ENCODE data around the gene SORCS2. TPM values are rescaled to one million over a fixed set of nuclear protein-coding genes. Genes with fewer than 3 reads are reported as not detected.

The SORCS2 gene
- total RNA-seq, 1 experiment from 2014 or later: 0.05 TPM

DNA sequence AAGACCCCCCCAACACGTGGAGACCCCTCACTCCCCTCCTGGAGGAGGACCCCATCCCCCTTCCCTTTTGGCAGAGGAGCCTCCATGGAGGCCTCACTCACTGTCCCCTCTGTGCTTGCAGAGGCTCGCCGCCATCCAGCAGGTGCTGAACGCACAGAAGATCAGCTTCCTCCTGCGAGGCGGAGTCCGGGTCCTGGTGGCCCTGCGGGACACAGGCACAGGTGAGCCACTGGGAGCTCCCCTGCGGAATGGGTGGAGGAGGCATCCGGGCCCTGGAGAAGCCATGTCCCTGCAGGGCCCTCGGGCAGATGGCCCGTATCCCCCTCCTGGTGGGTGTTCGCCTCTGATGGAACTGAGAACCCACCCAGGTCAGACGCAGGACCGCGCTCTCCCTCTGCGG, 540.9 kb downstream of the SORCS2 start:
- H3K4me3 ChIP-seq: no peak overlapping the region
- H3K9me3 ChIP-seq (replicated peaks): no peaks in the 10 kb centered on the region; the same call in 1 of the 2 replicates
- no peaks in the 10 kb centered on the region for H3K4me1 ChIP-seq (replicated peaks)
- H3K27ac ChIP-seq: no peak overlapping the region
- H3K36me3 ChIP-seq: no peaks in the 10 kb centered on the region
- H3K27me3 ChIP-seq (replicated peaks): 0 out of 2 replicates have a peak, but pooled peaks cover 7% of the 10 kb centered on the region
- DNase-seq (ENCODE audit: low read depth in 1 of 2, low spot score in 2 of 2): no peak

GRCh38 chr4:7733801-7734650, 541.7 kb downstream of the SORCS2 start:
- Histone ChIP-seq H3K4me1 (replicated peaks) (no peaks in the 10 kb centered on the region), H3K27me3 (replicated peaks) (0 out of 2 replicates have a peak, but pooled peaks cover 7% of the 10 kb centered on the region)
- no peak for DNase-seq (ENCODE audit: low read depth in 1 of 2, low spot score in 2 of 2)

GRCh38 chr4:7734651-7735260, 542.4 kb downstream of the SORCS2 start:
- Histone ChIP-seq H3K4me3 (no peak overlapping the region), H3K36me3 (no peaks in the 10 kb centered on the region), H3K9me3 (replicated peaks) (no peaks in the 10 kb centered on the region; the same call in 1 of the 2 replicates), H3K27me3 (replicated peaks) (0 out of 2 replicates have a peak, but pooled peaks cover 7% of the 10 kb centered on the region), H3K4me1 (replicated peaks) (no peaks in the 10 kb centered on the region), H3K27ac (no peak overlapping the region)
- DNase-seq (ENCODE audit: low read depth in 1 of 2, low spot score in 2 of 2): no peak

More at GRCh38 chr4:7733801-7734650, 541.7 kb downstream of the SORCS2 start:
- no peaks in the 10 kb centered on the region; the same call in 1 of the 2 replicates for H3K9me3 ChIP-seq (replicated peaks)
- no peak overlapping the region for H3K27ac ChIP-seq
- no peak overlapping the region for H3K4me3 ChIP-seq
- no peaks in the 10 kb centered on the region for H3K36me3 ChIP-seq

DNA sequence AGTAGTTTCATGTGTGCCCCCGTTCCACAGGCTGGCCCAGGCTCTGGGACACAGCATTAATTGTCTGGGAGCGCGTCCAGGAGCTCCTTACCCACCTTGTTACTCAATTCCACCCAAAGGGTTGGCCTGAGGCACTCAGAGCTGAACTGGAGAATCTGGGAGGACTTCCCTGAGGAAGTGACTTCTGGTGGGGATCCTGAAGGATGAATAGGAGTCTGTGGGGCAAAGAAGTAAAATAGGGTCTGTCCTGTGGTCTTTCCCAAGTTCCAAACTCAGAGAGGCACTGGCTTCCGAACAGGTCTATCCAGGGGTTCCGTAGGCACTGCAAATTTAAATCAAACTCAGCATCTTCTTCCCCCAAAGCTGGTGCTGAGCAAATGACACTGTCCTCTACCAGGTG, 543.1 kb downstream of the SORCS2 start:
- 0 out of 2 replicates have a peak, but pooled peaks cover 7% of the 10 kb centered on the region for H3K27me3 ChIP-seq (replicated peaks)
- no peaks in the 10 kb centered on the region for H3K36me3 ChIP-seq
- H3K4me1 ChIP-seq (replicated peaks): no peaks in the 10 kb centered on the region
- H3K9me3 ChIP-seq (replicated peaks): no peaks in the 10 kb centered on the region; the same call in 1 of the 2 replicates
- no peak for DNase-seq (ENCODE audit: low read depth in 1 of 2, low spot score in 2 of 2)
- H3K27ac ChIP-seq: no peak overlapping the region
- no peak overlapping the region for H3K4me3 ChIP-seq

DNA sequence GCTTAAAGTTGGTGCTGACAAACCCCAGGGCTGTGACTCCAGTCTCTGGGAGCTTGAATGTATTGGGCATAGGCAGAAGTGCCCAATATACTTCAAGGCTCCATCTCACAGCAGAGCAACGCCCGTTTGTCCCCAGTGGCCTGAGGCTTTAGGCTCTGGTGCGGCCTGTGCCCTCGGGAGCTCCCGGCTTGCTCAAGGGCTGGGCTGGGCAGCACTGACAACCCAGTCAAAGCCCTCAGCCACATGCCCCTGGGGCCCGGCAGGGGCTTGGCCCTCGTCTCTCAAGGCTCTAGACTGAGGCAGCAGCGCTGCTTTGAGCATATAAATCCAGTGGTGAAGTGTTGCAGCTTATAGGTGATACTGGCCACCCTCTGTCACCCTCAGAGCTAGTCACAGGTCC, 543.6 kb downstream of the SORCS2 start:
- no peak overlapping the region for H3K27ac ChIP-seq

DNA sequence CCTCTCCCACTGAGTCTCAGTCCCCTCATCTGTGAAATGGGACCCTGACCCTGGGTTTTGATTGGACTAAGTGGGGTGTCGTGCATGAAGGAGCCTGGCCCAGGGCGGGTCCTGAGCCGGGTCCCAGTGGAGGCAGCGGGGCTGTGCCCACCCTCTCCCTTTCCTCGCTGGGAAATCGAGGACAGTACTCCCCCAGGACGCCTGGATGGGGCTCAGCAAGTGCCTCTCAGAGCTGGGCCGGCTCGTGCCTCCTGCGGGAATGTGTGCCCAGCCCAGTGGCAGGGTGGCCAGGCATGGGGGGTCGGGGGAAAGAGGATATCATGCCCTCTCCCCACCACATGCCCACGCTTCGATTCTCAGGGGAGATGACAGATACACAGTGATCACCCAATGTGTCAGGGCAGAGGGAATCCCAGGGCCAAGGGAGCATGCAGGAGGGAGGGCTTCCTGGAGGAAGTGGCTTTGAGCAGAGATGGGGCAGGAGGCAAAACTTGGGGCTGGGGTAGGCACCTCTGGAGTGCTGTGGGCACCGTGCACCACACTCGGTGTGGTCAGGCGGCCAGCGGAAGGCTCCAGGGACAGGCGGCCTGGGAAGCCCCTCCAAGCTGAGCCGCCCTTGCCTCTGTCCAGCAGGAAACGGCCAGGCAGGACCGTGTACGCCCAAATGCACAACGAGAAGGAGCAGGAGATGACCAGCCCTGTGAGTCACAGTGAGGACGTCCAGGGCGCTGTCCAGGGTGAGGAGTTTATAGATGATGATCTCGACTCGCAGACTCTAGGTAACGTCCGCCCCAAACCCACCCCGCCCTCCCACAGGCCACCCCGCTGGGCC, 544.3 kb downstream of the SORCS2 start:
- H3K36me3 ChIP-seq: no peaks in the 10 kb centered on the region
- H3K27me3 ChIP-seq (replicated peaks): 0 out of 2 replicates have a peak, but pooled peaks cover 7% of the 10 kb centered on the region
- H3K4me1 ChIP-seq (replicated peaks): no peaks in the 10 kb centered on the region
- H3K27ac ChIP-seq: no peak overlapping the region
- no peak for DNase-seq (ENCODE audit: low read depth in 1 of 2, low spot score in 2 of 2)
- H3K9me3 ChIP-seq (replicated peaks): no peaks in the 10 kb centered on the region
- H3K4me3 ChIP-seq: no peak overlapping the region

More for the DNA sequence above, 543.6 kb downstream of the SORCS2 start:
- no peaks in the 10 kb centered on the region for H3K36me3 ChIP-seq
- DNase-seq (ENCODE audit: low read depth in 1 of 2, low spot score in 2 of 2): no peak
- H3K4me3 ChIP-seq: no peak overlapping the region
- no peaks in the 10 kb centered on the region for H3K9me3 ChIP-seq (replicated peaks)
- no peaks in the 10 kb centered on the region for H3K4me1 ChIP-seq (replicated peaks)
- 0 out of 2 replicates have a peak, but pooled peaks cover 7% of the 10 kb centered on the region for H3K27me3 ChIP-seq (replicated peaks)

GRCh38 chr4:7737268-7737645, 544.9 kb downstream of the SORCS2 start:
- H3K4me1 ChIP-seq (replicated peaks): no peaks in the 10 kb centered on the region
- H3K27ac ChIP-seq: no peak overlapping the region
- H3K4me3 ChIP-seq: no peak overlapping the region
- H3K27me3 ChIP-seq (replicated peaks): 0 out of 2 replicates have a peak, but pooled peaks cover 7% of the 10 kb centered on the region
- H3K36me3 ChIP-seq: no peaks in the 10 kb centered on the region
- H3K9me3 ChIP-seq (replicated peaks): no peaks in the 10 kb centered on the region
- DNase-seq (ENCODE audit: low read depth in 1 of 2, low spot score in 2 of 2): no peak

GRCh38 chr4:7737752-7738457, 545.6 kb downstream of the SORCS2 start:
- H3K4me3 ChIP-seq: no peak overlapping the region
- H3K27ac ChIP-seq: no peak overlapping the region
- no peaks in the 10 kb centered on the region for H3K9me3 ChIP-seq (replicated peaks)
- H3K36me3 ChIP-seq: no peaks in the 10 kb centered on the region
- 0 out of 2 replicates have a peak, but pooled peaks cover 7% of the 10 kb centered on the region for H3K27me3 ChIP-seq (replicated peaks)
- H3K4me1 ChIP-seq (replicated peaks): no peaks in the 10 kb centered on the region
- no peak for DNase-seq (ENCODE audit: low read depth in 1 of 2, low spot score in 2 of 2)

GRCh38 chr4:7738458-7739076, 546.2 kb downstream of the SORCS2 start:
- Histone ChIP-seq H3K27ac (no peak overlapping the region), H3K4me1 (replicated peaks) (no peaks in the 10 kb centered on the region), H3K9me3 (replicated peaks) (no peaks in the 10 kb centered on the region), H3K36me3 (no peaks in the 10 kb centered on the region), H3K4me3 (no peak overlapping the region), H3K27me3 (replicated peaks) (0 out of 2 replicates have a peak, but pooled peaks cover 7% of the 10 kb centered on the region)
- DNase-seq (ENCODE audit: low read depth in 1 of 2, low spot score in 2 of 2): no peak

- 0 out of 2 replicates have a peak, but pooled peaks cover 7% of the 10 kb centered on the region for H3K27me3 ChIP-seq (replicated peaks)
- no peaks in the 10 kb centered on the region for H3K4me1 ChIP-seq (replicated peaks)
- H3K9me3 ChIP-seq (replicated peaks): no peaks in the 10 kb centered on the region
- no peaks in the 10 kb centered on the region for H3K36me3 ChIP-seq
- no peak for DNase-seq (ENCODE audit: low read depth in 1 of 2, low spot score in 2 of 2)
- H3K27ac ChIP-seq: no peak overlapping the region
- H3K4me3 ChIP-seq: no peak overlapping the region
These were observed 547.0 kb downstream of the SORCS2 start for GRCh38 chr4:7739077-7739917.

DNA sequence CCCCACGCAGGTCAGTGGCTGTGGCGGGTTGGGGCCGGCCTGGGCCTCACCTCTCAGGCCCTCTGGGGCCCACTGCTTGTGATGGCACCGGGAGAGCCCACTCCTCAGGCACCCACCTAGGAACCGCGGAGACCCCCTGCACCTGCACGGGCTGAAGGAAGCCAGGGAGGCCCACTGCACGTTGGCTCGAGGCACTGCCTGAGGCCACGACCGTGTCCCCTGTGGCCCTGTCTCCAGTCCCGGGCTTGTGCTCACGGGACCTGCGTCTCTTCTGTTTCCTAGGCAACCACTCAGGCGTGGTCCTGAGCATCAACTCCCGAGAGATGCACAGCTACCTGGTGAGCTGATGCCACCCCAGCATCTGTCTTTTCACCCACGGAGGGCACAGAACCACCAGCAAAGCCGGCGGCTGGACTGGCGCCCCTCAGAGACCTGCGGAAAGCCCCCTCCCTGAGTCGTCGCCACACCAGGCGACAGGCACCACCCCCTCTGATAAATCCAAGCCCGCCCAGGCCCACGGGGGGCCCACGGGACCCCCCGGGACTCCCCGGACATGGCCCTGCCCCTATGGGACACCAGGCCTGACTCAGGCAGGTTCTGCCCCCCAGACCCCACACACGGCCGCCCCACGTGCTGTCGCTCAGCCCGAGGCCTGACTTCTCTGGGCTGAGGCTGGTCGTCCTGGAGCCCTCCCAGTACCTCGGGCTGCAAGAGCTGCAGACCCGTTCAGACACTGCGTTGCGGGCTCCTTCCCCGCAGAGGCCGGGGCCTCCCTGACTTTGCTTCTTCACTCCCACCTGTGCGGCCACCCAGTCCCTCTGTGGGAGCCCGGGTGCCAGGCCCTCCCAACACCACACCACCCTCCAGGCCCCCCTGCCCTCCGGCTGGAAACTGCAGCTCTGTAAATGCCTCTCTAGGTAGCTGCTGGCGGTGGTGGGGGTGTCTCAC, 547.9 kb downstream of the SORCS2 start:
- no peak overlapping the region for H3K4me3 ChIP-seq
- H3K27me3 ChIP-seq (replicated peaks): no peaks in the 10 kb centered on the region
- no peak overlapping the region for H3K27ac ChIP-seq
- no peak for DNase-seq (ENCODE audit: low read depth in 1 of 2, low spot score in 2 of 2)
- no peaks in the 10 kb centered on the region for H3K4me1 ChIP-seq (replicated peaks)
- no peaks in the 10 kb centered on the region for H3K36me3 ChIP-seq
- no peaks in the 10 kb centered on the region for H3K9me3 ChIP-seq (replicated peaks)
